LHCN-M2 (cell line): ENCODE measurements around the gene NME3. TPM values are rescaled to one million over a fixed set of nuclear protein-coding genes. Genes with fewer than 3 reads are reported as not detected.
A peak's percentile ranks its signal among the peaks of the same experiment; 100 is the strongest.

Source experiments
- DNase-seq: peaks from one replicate; pipeline ENCODE4 v3.0.0-alpha.2; 2012; ENCODE audit warnings: low read depth
- total RNA-seq: library from RNA; depleted of rRNA; stranded (reverse); fragments of >200 nt; gene quantifications from 2 replicates; pipeline ENCODE4 v1.2.3, GENCODE V29; 2014

NME3 gene
- total RNA-seq, 1 experiment from 2014 or later, result 50.9 TPM

- DNase-seq, result no peak
Measured at GRCh38 chr16:1794221-1794871, 23.0 kb upstream of the NME3 start.

DNA sequence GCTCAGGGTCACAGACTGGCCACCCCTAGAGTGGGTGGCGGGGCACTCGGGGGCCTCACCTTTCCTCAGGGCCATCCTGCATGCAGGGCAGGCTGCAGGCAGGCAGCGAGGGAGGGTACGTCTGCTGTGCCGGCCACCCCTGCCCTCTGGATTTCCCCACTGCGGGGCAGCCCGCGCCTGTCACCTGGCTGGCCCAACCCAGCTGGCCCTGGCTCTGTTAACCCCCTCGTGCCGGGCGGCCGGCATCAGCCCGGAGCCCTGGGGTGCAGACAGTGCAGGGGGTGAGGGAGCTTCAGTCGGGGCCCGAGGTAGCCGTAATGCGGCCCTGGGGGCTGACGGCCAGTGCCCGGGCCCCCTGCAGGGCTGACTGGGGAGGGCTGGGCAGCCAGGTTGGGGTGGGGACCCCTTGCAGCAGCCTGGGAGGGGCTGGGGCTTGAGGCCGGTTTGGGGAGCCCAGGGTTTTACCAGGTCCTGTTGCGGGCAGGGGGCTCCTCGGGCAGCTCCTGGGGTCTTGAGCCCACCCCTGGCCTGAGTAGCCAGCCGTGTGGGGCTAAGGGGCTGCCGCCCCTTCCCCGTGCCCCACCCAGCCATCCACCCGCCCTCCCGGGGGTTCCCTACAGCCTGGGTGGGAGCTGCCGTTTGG, 22.4 kb upstream of the NME3 start, which contains the start of gene IGFALS:
Gene IGFALS, minus strand, starts transcription at position 128 of the 643 bp plus-strand sequence. Its CDS starts 53 bp downstream, at position 75.
- DNase-seq, result no peak

DNA sequence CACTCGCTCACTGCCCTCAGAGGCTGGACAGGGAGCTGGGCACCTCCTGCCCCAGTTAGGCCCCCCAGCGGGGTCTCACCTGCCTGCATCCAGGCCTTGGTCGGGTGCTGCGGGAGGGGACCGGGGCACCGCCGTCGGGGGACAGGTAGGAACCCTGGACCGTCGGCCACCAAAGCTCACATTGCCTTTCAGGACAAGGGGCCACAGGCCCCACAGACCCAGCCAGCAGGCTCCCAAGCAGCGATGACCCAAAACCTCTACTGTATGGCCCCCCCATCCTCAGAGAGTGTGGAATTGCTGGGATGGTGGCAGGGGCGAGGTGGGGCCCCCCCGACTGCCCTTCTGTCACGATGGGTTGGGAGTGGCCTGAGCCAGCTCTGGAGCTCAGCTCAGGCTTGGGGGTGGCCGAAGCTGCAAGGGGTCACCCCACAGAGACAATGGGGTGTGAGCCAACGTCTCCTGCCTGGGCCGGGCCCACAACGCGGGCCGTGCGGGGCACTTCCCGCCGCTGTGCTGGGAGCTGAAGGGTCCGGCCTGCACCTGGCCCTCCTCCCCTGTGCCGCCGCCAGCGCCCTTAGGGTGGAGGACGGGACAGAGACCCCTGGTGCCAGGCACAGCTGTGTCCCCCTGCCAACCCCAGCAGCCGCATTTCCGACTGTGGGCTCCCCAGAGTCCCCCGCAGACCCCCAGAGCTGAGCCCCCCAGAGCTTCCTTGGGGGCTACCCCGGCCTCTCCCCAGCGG, 21.7 kb upstream of the NME3 start:
- no peak for DNase-seq

- DNase-seq, result no peak
Measured at GRCh38 chr16:1791943-1792812, 20.8 kb upstream of the NME3 start.

DNA sequence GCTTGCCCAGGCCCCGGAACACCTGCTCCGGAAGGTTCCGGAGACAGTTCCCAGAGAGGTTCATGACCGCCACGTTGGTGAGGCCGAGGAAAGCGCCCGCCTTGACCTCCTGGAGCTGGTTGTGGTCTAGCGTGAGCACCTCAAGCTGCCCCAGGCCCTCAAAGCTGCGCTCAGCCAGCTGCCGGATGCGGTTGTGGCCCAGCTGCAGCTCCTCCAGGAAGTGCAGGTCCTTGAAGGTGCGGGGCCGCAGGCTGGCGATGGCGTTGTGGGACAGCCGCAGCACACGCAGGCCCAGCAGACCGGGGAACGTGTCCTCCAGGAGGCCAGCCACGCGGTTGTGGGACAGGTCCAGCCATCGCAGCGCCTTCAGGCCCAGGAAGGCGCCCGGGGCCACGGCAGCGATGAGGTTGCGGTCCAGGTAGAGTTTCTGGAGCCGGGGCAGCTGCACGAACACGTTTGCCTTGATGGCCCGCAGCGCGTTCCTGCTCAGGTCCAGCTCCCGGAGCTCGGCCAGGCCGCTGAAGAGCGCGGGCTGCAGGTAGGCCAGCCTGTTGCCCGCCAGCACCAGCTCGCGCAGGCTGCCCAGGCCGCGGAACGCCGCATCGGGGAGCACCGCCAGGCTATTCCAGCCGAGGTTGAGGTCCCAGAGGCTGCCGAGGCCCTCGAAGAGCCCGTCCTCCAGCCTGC, 20.1 kb upstream of the NME3 start:
- no peak for DNase-seq

DNA sequence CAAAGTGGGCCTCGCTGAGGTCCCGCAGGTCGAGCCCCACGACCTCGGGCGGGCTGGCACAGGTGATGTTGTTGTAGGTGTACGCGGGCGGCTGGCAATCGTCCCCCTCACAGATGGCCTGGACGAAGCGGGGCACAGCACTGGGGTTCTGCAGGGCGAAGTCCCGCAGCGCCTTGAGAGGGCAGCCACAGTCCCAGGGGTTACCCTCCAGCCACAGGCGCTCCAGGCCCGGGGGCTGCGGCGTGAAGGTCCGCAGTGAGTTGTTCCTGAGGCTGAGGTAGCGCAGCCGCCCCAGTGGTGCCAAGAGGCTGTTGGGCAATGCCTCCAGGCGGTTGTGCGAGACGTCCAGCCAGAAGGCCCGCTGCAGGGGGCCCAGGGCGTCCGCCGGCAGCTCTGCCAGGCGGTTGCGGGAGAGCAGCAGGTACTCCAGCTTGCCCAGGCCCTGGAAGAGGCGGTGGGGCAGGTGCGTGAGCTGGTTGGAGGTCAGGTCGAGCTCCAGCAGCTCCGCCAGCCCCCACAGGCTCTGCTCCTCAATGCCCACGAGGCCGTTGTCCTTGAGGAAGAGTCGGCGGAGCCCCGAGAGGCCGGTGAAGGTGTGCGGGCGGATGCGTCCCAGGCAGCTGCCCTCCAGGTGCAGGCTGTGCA, 19.4 kb upstream of the NME3 start:
- DNase-seq, result no peak

DNA sequence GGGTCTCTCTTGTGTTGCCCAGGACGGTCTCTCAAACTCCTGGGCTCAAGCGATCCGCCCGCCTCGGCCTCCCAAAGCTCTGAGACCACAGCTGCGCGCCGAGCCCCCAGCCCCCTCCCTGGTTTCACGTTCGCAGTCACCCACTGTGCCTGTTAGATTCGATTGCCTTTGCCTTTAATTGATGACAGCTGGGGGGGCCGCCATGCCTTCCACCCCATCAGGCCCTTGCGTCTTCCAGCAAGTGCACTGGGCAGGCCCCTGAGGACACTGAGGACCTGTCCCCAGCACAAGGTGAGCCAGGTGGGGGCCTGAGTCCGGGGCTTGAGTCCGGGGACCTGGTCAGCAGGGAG, 18.9 kb upstream of the NME3 start:
- DNase-seq, result no peak

DNA sequence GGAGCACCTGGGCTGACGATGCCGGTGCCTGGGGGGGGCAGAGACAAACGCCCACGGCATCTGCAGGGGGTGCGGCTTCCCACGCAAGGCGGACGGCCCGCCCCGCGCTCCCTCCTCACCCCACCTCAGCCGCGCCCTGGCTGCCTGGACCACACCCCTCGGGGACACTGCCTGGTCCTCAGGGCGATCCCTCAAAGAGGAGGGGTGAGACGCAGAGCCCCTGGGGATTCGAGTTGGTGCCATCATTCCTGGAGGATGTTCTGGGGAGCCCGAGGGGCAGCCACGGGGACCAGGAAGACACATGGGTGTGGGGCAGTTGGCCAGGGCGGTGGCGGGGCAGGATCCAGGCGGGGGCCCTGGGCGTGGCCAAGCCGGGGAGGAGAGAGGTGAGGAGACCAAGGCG, 18.3 kb upstream of the NME3 start:
- DNase-seq, result no peak

GRCh38 chr16:1788708-1789100, 17.4 kb upstream of the NME3 start:
- DNase-seq, result no peak

- no peak for DNase-seq
Measured at GRCh38 chr16:1788095-1788707, 16.9 kb upstream of the NME3 start.

GRCh38 chr16:1787322-1788094, 16.2 kb upstream of the NME3 start:
- DNase-seq, result no peak

DNA sequence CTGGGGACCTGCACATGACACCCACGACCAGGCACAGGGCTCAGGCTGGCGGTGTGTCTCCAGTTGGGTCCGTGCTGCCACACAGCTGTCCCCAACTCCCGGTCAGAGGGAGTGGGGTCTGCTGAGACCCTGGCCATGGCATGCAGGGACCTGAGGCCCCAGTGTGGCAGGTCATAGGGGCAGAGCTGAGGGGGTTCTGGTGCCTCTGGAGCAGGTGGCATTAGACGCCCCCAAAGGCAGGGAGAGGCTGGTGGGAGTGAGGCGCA, 15.6 kb upstream of the NME3 start:
- DNase-seq, result no peak

GRCh38 chr16:1786242-1787055, 15.1 kb upstream of the NME3 start:
- no peak for DNase-seq

DNA sequence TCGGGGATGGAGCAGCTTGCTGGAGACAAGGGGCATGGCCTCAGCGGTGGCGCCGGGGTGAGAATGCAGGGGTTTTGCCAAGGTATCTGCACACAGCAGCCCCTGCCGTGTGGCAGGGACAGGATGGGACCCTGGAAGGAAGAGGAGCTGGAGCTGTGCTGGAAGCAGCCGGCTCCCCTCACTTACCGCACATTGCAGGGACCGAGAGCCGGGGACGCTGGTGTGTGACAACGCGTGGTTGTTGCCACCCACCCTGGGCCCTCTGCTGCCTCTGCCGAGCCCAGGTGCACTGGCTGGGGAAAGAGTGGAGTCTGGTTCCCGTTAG, 14.5 kb upstream of the NME3 start:
- DNase-seq, result no peak

DNA sequence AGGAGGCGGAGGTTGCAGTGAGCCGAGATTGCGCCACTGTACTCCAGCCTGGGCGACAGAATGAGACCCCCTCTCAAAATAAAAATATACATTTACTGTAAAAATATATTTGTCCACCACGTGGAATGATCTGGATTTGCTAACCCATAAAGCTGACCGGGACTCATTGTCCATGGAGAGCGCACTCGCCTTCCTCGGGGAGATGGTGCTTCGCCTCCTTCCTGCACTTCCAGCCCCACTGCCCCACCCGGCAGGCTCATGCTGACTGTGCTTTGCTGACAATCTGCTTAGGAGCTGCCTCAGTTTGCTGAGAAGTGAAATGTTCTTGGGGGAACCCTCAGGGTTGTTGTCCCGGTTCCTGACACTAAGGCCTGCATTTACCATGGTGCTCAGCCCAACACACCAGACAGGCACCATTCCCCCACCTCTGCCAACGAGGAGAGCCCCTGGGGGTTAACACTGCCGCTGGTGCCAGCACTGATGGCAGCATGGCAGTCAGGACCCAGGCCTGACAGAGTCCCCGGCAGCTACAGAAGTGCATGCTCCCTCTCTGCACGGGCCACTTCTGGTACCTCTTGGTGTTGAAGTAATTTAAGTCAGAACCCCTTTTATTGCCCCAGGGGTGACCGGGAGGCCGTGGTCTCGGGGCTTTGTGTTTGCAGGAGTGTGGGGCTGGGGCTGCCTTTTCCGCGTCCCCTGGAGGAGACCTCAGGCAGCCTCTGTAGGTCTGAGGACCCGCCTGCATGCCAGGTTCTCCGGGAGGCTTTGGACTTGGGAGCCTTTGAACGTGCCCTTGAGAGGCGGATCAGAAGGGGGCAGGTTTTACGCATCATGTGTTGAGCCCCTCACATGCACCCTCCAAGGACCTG, 13.9 kb upstream of the NME3 start:
- no peak for DNase-seq

- peak; percentile 100 for DNase-seq
Measured at GRCh38 chr16:1782408-1783264, 11.3 kb upstream of the NME3 start, which contains the start of the genes NUBP2 and SPSB3. Gene NUBP2, plus strand, starts transcription at chr16:1782960. Its CDS starts 61 bp downstream, at chr16:1783021. Gene SPSB3, minus strand, starts transcription at chr16:1782571. Its CDS starts 1,088 bp downstream, at chr16:1781483.
